ENCODE measurements around the gene HOXC5.

- TF ChIP-seq CTCF (IDR thresholded peaks at IDR 0.05), result no peak
- no peak for TF ChIP-seq POLR2A (IDR thresholded peaks at IDR 0.05)
- no peak for TF ChIP-seq EP300 (IDR thresholded peaks at IDR 0.05)
These were observed 29.2 kb upstream of the HOXC5 start for GRCh38 chr12:54003625-54004024.
